Trophoblast cell (in vitro differentiated cells and primary cell): ENCODE results near the gene AOX1.

Experiments used
- DNase-seq, 2 donors: peaks; one replicate each; pipeline ENCODE4 v3.0.0-alpha.2; 2016
- H2AFZ ChIP-seq: 2 replicates; pipeline ENCODE4 v1.6.1; 2013; ENCODE audit warnings: low read length, moderate library complexity, mild to moderate bottlenecking; ENCODE audit not compliant: insufficient read depth, poor library complexity
- H2AK5ac ChIP-seq: 2 replicates; pipeline ENCODE4 v1.6.1; 2013; ENCODE audit warnings: mild to moderate bottlenecking, low read length
- H2BK120ac ChIP-seq: 2 replicates; pipeline ENCODE4 v1.6.1; 2013; ENCODE audit warnings: low read length, mild to moderate bottlenecking, moderate library complexity; ENCODE audit not compliant: insufficient read depth, poor library complexity
- H2BK12ac ChIP-seq: 2 replicates; pipeline ENCODE4 v1.6.1; 2013; ENCODE audit warnings: mild to moderate bottlenecking, low read length, moderate library complexity
- H2BK5ac ChIP-seq: 2 replicates; pipeline ENCODE4 v1.6.1; 2013; ENCODE audit warnings: low read length, low read depth, moderate library complexity, mild to moderate bottlenecking; ENCODE audit not compliant: poor library complexity
- H3K14ac ChIP-seq: 2 replicates; pipeline ENCODE4 v1.6.1; 2013; ENCODE audit warnings: mild to moderate bottlenecking, low read length
- H3K18ac ChIP-seq: 2 replicates; pipeline ENCODE4 v1.6.1; 2013; ENCODE audit warnings: mild to moderate bottlenecking, low read length
- H3K23ac ChIP-seq: 2 replicates; pipeline ENCODE4 v1.6.1; 2013; ENCODE audit warnings: low read length
- H3K27ac ChIP-seq: 2 replicates; pipeline ENCODE4 v1.5.1; 2013; ENCODE audit warnings: low read depth, mild to moderate bottlenecking, inconsistent platforms, low read length, moderate library complexity
- H3K27me3 ChIP-seq: 2 replicates; pipeline ENCODE4 v1.6.1; 2013; ENCODE audit warnings: inconsistent platforms, mild to moderate bottlenecking, low read length, moderate library complexity; ENCODE audit not compliant: insufficient read depth
- H3K36me3 ChIP-seq, 2 experiments: 1 replicate in 1 of 2; 2 replicates in 1 of 2; pipeline ENCODE4 v1.6.1; 2013; ENCODE audit warnings: low read length in 2 of 2, mild to moderate bottlenecking in 2 of 2, moderate library complexity in 1 of 2; ENCODE audit not compliant: insufficient read depth in 2 of 2, control insufficient read depth in 1 of 2
- H3K4ac ChIP-seq: 2 replicates; pipeline ENCODE4 v1.6.1; 2013; ENCODE audit warnings: low read depth, mild to moderate bottlenecking, low read length, moderate library complexity
- H3K4me1 ChIP-seq, 2 experiments: 1 replicate in 1 of 2; 2 replicates in 1 of 2; pipeline ENCODE4 v1.6.1; 2013; ENCODE audit warnings: low read length in 2 of 2, mild to moderate bottlenecking in 2 of 2, moderate library complexity in 1 of 2; ENCODE audit not compliant: insufficient read depth in 2 of 2, control insufficient read depth in 1 of 2
- H3K4me2 ChIP-seq: 2 replicates; pipeline ENCODE4 v1.6.1; 2013; ENCODE audit warnings: inconsistent platforms, mild to moderate bottlenecking, low read length, moderate library complexity
- H3K4me3 ChIP-seq: 2 replicates; pipeline ENCODE4 v1.5.1; 2013; ENCODE audit warnings: mild to moderate bottlenecking, low read depth, low read length, inconsistent platforms
- H3K79me1 ChIP-seq: one replicate; pipeline ENCODE4 v1.6.1; 2013; ENCODE audit warnings: low read length
- H3K79me2 ChIP-seq: 2 replicates; pipeline ENCODE4 v1.6.1; 2013; ENCODE audit warnings: low read length, mild to moderate bottlenecking; ENCODE audit not compliant: control insufficient read depth, insufficient read depth, poor library complexity
- H3K9ac ChIP-seq: 2 replicates; pipeline ENCODE4 v1.6.1; 2013; ENCODE audit warnings: mild to moderate bottlenecking, low read length
- H3K9me3 ChIP-seq: 2 replicates; pipeline ENCODE4 v1.6.1; 2013; ENCODE audit warnings: low read depth, mild to moderate bottlenecking, control low read depth, inconsistent platforms, low read length; ENCODE audit not compliant: insufficient read depth
- H4K12ac ChIP-seq: 2 replicates; pipeline ENCODE4 v1.6.1; 2013; ENCODE audit warnings: low read depth, mild to moderate bottlenecking, low read length, moderate library complexity
- H4K8ac ChIP-seq: 2 replicates; pipeline ENCODE4 v1.6.1; 2013; ENCODE audit warnings: low read depth, mild to moderate bottlenecking, low read length, moderate library complexity
- H4K91ac ChIP-seq: one replicate; pipeline ENCODE4 v1.6.1; 2013; ENCODE audit warnings: low read depth, mild to moderate bottlenecking, low read length, moderate library complexity
- WGBS: extraction: QIAGEN DNeasy Blood & Tissue Kit; methylation state at CpG from one replicate; pipeline ENCODE4 v1.1.7; 2013; ENCODE audit warnings: missing lambda C conversion rate; ENCODE audit not compliant: insufficient read length, insufficient coverage; ENCODE audit errors: extremely low coverage; 5-methylcytosine and 5-hydroxymethylcytosine counted together

AOX1 gene

GRCh38 chr2:200631287-200631686 is 45.5 kb downstream of the AOX1 start:
- H3K27me3 ChIP-seq: no peaks in the 10 kb centered on the region
- no peak overlapping the region for H3K4ac ChIP-seq
- DNase-seq: no peak
- no peak overlapping the region for H2BK120ac ChIP-seq
- no peak overlapping the region for H2AK5ac ChIP-seq
- H3K36me3 ChIP-seq: no peaks in the 10 kb centered on the region
- no CpG with 5 or more reads among the region's 1 CpG for whole genome bisulfite sequencing
- no peak overlapping the region for H4K8ac ChIP-seq
- H3K4me1 ChIP-seq: peaks cover 2 to 7% of the 10 kb centered on the region in 2 experiments
- no peak overlapping the region for H2AFZ ChIP-seq
- H3K4me2 ChIP-seq: no peak overlapping the region
- no peak overlapping the region for H3K9ac ChIP-seq
- H3K9me3 ChIP-seq: no peaks in the 10 kb centered on the region
- no peak overlapping the region for H3K18ac ChIP-seq
- no peaks in the 10 kb centered on the region for H3K79me2 ChIP-seq
- no peak overlapping the region for H3K4me3 ChIP-seq
- H2BK5ac ChIP-seq: no peak overlapping the region
- H3K79me1 ChIP-seq: no peaks in the 10 kb centered on the region
- H3K23ac ChIP-seq: no peak overlapping the region
- H3K27ac ChIP-seq: no peak overlapping the region
- H3K14ac ChIP-seq: no peak overlapping the region
- H4K91ac ChIP-seq: no peak overlapping the region
- no peak overlapping the region for H4K12ac ChIP-seq
- H2BK12ac ChIP-seq: no peak overlapping the region

DNA sequence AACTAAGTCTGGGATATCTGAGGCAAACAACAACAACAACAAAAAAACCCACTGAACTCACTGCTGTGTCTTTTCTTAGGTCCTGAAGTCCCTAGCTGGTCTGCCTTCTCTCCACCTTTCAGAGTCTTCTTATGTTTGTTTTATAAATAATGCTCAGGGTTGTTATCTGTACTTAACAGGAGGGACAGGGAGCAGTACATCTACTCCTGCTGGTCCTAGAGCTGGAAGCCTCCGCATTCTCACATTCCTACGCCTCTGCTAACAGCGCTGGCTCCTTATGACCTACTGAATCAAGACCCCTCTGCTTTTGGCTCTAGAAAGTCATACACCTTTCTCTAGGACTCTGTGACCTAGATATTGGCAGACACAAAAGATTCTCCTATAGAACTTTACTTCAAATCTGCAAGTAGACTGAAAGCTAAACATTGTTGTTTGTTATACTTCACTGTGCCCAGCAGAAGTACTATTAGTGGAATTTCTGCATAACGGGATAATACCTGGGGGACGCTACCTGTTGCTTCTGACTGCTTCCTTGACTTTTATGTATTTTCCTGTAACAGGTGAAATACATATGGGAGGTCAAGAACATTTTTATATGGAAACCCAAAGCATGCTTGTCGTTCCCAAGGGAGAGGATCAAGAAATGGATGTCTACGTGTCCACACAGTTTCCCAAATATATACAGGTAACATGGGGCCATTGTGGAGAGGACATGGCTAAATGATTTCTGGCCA is 48.6 kb downstream of the AOX1 start:
- no peak overlapping the region for H3K14ac ChIP-seq
- H3K18ac ChIP-seq: no peak overlapping the region
- H2BK120ac ChIP-seq: no peak overlapping the region
- no peaks in the 10 kb centered on the region for H3K79me2 ChIP-seq
- H3K4me1 ChIP-seq: no peaks in the 10 kb centered on the region
- H2BK12ac ChIP-seq: no peak overlapping the region
- no peak overlapping the region for H3K4me3 ChIP-seq
- H3K79me1 ChIP-seq: no peaks in the 10 kb centered on the region
- no peak overlapping the region for H3K4ac ChIP-seq
- no peak overlapping the region for H4K8ac ChIP-seq
- no peak overlapping the region for H2BK5ac ChIP-seq
- H3K23ac ChIP-seq: no peak overlapping the region
- no peak overlapping the region for H3K4me2 ChIP-seq
- no peak overlapping the region for H3K9ac ChIP-seq
- no peaks in the 10 kb centered on the region for H3K9me3 ChIP-seq
- no peaks in the 10 kb centered on the region for H3K36me3 ChIP-seq
- H3K27ac ChIP-seq: no peak overlapping the region
- no CpG with 5 or more reads among the region's 7 CpGs for WGBS
- H4K91ac ChIP-seq: no peak overlapping the region
- DNase-seq: no peak
- no peaks in the 10 kb centered on the region for H3K27me3 ChIP-seq
- no peak overlapping the region for H4K12ac ChIP-seq
- no peak overlapping the region for H2AK5ac ChIP-seq
- no peak overlapping the region for H2AFZ ChIP-seq

DNA sequence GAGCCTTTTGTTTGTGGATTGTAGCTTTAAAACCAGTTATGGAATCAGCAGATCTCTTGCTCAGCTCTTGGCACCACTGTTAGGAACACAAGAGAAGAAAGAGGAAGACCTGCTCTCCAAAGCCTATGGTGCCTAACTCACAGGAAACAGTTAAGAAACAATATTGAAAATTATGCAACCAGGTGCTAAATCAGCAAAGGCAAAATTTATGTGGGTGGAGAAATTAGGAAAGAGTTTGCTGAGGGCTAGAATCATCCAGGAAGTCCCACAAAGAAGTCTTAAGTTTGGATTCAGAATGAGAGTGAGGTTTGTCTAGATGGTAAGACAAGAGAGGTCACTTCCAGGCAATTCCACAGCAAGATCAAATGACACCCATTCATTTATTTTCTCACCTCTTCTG is 49.4 kb downstream of the AOX1 start:
- Histone ChIP-seq H2BK12ac (no peak overlapping the region), H2BK5ac (no peak overlapping the region), H4K12ac (no peak overlapping the region), H3K23ac (no peak overlapping the region), H2AFZ (no peak overlapping the region), H3K14ac (no peak overlapping the region), H3K18ac (no peak overlapping the region), H4K8ac (no peak overlapping the region), H3K4ac (no peak overlapping the region), H3K79me2 (no peaks in the 10 kb centered on the region), H3K9ac (no peak overlapping the region), H2AK5ac (no peak overlapping the region), H3K4me1 (no peaks in the 10 kb centered on the region), H3K27ac (no peak overlapping the region), H3K27me3 (no peaks in the 10 kb centered on the region), H2BK120ac (no peak overlapping the region), H4K91ac (no peak overlapping the region), H3K36me3 (no peaks in the 10 kb centered on the region), H3K79me1 (no peaks in the 10 kb centered on the region), H3K4me2 (no peak overlapping the region), H3K9me3 (no peaks in the 10 kb centered on the region), H3K4me3 (no peak overlapping the region)
- peak in 1 of 2 donors; percentile 11 for DNase-seq

GRCh38 chr2:200637901-200638300 is 52.1 kb downstream of the AOX1 start:
- no peaks in the 10 kb centered on the region for H3K4me1 ChIP-seq
- H3K27me3 ChIP-seq: no peaks in the 10 kb centered on the region
- no peak overlapping the region for H4K8ac ChIP-seq
- H3K4me2 ChIP-seq: no peak overlapping the region
- H3K27ac ChIP-seq: no peak overlapping the region
- H4K91ac ChIP-seq: no peak overlapping the region
- no peak for DNase-seq
- H3K14ac ChIP-seq: no peak overlapping the region
- H3K4me3 ChIP-seq: no peak overlapping the region
- no peak overlapping the region for H2AFZ ChIP-seq
- no peaks in the 10 kb centered on the region for H3K36me3 ChIP-seq
- WGBS: no CpG with 5 or more reads among the region's 9 CpGs
- H3K79me2 ChIP-seq: no peaks in the 10 kb centered on the region
- no peak overlapping the region for H2AK5ac ChIP-seq
- H3K4ac ChIP-seq: no peak overlapping the region
- no peak overlapping the region for H2BK120ac ChIP-seq
- H4K12ac ChIP-seq: no peak overlapping the region
- no peak overlapping the region for H2BK5ac ChIP-seq
- H3K9me3 ChIP-seq: no peaks in the 10 kb centered on the region
- H3K18ac ChIP-seq: no peak overlapping the region
- H2BK12ac ChIP-seq: no peak overlapping the region
- no peaks in the 10 kb centered on the region for H3K79me1 ChIP-seq
- H3K9ac ChIP-seq: no peak overlapping the region
- no peak overlapping the region for H3K23ac ChIP-seq
